OCI-M1 (cell line): Measurements from ENCODE around the gene GNAL.
A peak's percentile ranks its signal among the peaks of the same experiment; 100 is the strongest.
"Not testable (repeated sequence)": the region's sequence is repeated elsewhere in the genome, so short reads cannot be mapped to it uniquely, and the experiment has no call there.

Source experiments
- DNase-seq: peaks from one replicate; lab custom pipeline; 2025; lab: John Stamatoyannopoulos, UW

The GNAL gene

DNA sequence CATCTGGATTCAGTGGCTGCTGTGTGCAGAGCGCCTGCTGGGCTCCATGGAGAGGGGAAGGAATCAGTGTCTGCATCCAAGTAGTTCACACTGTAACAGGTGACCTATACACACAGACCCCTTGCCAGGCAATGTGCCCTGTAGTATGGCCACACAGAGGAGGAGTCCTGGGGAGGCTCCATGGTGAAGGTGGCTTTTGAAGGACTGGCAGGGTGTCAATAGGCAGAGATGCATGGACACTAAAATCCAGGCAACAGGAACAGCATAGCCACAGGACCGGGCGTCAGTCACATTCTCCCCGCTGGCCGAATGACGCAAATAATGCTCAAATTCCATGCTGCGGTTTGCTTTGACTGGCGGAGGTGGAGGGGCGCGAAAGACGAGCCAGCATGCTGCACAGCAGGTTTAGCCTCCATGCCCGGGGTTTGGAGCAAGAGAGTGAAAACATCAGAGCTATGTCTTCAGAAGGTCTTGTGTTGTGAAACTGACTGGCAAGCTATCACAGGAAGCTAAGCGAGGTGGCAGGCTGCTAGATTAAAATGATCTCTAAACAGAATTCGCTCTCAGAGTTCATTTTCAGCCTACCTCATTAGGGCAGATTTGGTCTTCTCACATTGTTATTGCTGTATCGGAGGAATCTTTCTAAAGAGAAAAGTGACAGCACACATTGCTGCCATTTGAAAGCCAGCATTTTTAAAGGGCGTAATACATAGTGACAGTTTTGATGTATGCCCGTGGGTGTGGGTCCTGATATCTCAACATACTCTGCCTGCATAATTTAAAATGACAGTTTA is 161.0 kb downstream of the GNAL start:
- peak; percentile 84 for DNase-seq

DNA sequence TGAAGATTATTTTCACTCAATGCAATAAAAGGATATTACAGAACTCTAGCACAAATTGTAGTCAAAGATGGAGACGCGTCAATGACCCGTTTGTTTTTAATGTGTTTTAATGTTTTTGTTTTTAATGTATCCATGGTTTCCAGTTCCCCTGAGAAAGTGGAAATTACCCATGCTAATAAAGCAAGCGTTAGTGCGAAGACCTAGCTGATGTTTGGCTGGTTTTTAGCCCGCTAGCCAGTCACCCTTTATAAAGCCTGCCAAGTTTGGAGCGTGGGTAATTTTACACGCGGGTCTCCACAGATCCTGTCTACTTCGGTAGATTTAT is 161.7 kb downstream of the GNAL start:
- DNase-seq: no peak

DNA sequence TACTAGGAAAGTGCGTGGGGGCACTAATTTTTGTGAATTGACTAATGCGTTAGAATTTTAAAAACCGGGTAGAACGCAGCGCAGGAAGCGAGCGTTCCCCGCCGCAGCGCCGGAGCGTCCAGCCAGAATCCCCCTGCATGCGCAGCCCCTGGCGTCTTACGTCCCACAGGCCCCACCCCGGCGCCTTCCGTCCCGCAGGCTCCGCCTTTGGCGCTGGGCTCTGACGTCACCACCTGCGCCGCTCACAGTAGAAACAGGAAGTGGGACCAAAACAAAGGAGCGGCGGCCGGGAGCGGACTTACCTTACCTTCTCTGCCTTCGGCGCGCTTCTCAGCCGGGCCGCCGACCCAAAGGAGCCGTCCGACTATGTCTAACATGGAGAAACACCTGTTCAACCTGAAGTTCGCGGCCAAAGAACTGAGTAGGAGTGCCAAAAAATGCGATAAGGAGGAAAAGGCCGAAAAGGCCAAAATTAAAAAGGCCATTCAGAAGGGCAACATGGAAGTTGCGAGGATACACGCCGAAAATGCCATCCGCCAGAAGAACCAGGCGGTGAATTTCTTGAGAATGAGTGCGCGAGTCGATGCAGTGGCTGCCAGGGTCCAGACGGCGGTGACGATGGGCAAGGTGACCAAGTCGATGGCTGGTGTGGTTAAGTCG is 162.2 kb downstream of the GNAL start, which contains the start of gene CHMP1B:
TSS of gene CHMP1B (plus strand) at position 268 of the 660 bp plus-strand sequence. CDS start at position 367, 99 bp downstream.
- DNase-seq: peak; percentile 98

DNA sequence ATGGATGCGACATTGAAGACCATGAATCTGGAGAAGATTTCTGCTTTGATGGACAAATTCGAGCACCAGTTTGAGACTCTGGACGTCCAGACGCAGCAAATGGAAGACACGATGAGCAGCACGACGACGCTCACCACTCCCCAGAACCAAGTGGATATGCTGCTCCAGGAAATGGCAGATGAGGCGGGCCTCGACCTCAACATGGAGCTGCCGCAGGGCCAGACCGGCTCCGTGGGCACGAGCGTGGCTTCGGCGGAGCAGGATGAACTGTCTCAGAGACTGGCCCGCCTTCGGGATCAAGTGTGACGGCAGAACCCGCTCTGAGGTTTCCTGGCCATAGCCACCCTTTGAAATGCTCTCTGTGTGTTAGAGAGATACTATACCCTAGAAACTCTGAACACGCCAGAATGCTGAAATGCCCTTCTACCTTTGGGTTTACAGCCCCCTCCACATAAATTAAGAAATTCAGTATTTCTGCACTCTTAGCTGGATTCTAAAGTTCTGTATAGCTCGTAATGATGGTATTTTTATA is 162.8 kb downstream of the GNAL start:
- peak; percentile 70 for DNase-seq

DNA sequence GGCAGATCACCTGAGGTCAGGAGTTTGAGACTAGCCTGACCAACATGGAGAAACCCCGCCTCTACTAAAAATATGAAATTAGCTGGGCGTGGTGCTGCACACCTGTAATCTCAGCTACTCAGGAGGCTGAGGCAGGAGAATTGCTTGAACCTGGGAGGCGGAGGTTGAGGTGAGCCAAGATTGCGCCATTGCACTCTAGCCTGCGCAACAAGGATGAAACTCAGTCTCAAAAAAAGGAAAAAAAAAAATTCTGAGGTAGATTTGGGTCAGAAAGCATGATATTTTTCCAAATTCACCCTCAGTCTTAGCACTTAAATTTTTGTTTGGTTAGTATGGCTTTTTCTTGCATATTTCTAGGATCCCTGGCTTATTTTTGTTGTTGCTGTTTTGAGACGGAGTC is 165.5 kb downstream of the GNAL start:
- not testable (repeated sequence) for DNase-seq

DNA sequence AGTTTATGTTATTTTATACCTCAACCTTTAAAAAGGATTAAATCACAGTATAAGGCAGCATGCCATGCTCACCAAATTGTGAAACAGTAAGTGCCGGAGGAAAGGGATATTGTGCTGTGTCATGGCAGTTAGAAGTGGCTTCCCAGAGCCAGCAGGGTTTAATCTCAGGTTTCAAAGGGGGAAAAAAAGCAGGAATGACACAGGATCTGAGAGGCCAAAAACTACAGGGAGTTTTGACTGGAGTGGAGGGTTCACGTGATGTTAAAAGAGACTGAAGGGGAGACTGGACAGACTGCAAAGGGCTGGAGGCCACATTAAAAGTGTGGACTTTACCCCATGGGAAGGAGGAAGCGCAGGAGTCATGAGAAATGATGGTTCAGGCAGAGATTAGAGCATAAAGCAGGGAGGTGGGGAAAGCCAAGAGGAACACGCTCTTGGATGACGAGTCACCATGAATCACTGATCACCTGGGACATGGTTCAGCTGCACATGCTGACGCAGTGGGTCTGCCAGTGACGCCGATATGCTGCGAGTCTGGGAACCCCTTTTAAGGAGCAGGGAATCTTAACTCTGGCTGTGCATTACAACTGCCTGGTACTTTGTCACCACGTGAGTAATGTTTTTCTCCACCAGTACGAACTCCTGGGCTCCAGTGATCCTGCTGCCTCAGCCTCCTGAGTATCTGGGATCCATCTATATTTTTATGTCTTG is 168.3 kb downstream of the GNAL start:
- DNase-seq: peak; percentile 24

DNA sequence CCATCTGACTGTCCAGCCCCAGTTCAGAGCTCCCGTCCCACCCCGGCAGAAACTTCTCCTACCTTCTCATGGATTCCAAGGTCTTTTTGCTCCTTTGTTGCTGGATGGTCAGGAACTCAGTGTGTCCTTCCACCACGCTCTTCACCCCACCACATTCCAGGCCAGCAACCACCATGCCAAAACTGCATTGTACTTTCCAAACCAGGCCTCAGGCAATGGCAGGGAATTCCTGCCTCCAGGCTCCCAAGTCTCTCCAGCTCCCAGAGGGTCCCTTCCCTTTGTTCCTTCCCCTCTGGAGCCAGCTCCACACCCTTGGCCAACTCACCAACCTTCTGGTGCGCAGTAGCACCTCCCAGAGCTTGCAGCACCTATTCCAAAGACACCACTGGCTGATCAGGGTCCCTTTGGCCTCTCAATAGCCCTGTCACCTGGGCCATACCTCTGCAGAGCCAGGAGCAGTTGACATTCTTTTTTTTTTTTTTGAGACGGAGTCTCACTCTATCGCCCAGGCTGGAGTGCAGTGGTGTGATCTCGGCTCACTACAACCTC is 170.3 kb downstream of the GNAL start:
- DNase-seq: no peak

DNA sequence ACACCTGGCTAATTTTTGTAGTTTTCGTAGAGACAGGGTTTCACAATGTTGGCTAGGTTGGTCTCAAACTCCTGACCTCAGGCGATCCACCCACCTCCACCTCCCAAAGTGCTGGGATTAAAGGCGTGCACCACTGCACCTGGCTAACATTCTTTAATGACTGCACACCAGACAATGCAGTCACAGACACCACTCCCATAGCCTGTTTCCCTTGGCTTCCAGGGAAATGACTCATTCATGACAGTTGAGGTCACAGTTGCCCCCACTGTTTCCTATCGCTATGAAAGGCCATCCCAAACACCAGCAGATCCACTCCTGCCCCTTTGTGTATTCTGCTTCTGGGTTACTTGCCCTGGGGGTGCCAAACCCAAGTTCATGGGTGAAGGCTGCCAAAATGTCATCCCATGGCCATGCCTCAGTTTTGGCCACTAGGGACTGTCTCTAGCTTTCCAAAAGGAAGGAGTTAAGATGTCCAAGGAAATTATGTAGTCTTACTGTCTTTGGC is 170.9 kb downstream of the GNAL start:
- no peak for DNase-seq

DNA sequence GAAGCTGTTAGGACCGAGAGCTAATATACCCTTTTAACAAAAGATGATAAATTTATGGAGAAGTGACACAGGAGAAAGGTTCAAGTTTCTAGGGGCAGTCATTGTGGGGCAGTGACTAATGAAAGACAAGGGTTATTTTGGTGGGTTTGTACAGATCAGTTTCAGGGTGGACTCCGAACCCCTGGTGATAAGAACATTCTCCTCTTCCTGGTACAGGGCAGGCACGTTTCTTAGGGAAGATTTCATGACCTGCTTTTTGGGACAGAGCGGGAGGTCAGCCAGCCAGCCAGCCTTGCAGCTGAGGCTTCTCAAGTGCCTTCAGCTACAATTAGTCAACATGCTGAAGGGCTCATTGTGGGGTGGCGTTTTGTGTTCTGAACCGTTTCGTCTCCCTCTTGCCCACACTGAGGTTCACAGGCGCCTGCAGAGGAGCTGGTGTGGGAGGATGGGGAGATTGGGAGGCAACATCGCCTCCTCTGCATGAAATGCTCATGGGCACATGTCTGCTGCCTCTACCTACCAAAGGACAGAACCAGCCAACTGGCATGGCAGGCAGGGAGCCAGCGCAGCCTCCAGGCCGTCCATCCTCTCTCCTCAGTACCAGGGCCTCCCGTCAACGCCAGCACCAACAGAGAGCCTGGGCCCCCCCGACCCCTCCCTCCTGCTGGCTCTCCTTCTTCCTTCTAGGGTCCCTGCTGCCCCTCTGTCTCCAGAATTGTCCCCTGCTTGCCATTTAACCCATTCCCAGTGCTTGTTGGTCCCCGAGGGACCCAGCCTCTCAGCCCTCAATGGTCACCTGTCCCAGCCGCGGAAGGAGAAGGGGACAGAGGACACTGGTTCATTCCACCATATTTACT is 171.8 kb downstream of the GNAL start:
- DNase-seq: no peak

DNA sequence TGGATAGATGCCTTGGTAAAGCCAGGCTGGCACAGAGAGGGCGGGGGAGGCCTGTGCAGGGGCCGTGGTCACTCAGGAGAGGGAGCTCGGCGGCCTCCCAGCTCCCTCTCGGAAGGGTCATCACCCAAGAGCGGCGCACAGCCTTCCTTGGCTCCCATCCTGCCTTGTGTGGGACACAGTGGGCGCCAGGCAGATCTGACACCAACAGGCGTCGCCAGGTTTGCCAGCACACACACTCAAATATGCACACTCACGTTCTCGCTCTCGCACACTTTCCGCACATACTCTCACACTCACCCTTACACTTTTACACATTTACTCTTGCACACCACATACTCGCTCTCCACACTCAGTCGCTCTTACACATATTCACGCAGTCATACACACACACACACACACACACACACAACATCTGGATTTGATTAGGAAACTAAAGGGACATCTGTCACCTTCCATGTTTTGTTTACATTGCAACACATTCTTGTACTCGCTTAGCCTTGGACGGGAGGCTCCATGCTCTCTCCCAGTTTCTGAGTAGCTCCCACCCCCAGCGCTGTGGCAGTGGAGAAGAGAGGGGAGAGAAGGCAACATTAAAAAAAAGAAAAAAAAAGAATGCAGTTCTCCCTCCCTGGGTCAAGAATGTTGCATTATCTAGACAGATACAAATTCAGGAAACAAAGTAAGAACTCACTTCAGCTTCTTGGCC is 172.7 kb downstream of the GNAL start:
- no peak for DNase-seq

DNA sequence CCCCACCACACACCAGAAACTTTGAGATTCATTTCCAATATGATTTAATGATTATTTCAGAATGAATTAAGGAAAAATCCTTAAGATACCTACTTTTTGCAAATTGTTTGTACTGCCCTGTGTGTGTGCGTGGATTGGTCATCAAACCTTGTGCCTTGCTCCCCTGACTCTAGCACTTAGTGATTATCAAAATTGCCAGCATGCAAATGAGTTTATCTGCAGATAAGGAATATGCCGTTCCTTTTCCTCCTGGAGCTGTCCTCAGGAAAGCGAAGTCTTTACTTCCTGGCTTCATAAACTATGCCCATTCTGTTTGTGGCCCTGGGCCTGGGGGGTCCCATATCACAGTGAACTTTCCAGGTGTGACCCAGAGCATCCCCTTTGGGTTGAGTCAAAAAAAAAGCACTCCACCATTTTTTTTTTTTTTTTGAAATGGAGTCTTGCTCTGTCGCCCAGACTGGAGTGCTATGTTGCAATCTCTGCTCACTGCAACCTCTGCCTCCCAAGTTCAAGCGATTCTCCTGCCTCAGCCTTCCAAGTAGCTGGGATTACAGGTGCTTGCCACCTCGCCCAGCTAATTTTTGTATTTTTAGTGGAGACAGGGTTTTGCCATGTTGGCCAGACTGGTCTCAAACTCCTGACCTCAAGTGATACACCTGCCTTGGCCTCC is 173.5 kb downstream of the GNAL start:
- DNase-seq: no peak

DNA sequence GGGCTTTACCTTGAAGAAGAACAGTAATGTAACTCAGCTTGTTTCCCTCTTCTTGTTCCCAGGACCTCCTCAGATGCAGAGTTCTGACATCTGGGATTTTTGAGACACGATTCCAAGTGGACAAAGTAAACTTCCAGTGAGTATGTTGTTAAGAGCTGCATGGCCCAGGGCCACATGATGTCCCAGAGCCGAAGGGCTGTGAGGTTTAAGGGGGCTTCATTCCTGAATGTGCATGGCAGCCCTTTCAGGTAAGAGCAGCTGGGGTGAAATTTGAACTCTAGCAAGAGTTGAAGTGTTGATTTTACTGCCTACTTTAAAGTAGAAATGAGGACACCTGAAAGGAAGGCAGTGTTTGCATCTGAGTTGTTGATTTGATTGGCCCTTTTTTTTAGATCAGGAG is 175.4 kb downstream of the GNAL start:
- no peak for DNase-seq

DNA sequence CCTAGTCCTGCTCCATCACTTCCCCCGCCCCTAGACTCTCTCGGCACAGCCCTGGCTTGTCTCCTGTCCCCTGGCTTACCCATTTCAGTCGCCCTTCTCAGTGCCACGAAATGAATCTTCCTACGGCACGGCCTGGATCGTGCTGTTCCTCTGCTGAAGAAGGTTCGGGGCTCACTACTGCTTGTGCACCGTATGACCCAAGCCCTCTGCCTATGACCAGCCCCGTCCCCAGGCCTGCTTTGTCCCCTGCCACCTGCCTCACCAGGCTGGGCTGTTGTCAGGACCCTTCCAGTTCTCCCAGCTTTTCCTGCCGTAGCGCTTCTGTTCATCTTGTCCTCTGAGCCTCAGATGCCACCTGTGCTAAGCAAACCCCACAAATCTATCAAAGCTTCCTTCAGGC is 176.0 kb downstream of the GNAL start:
- DNase-seq: no peak

DNA sequence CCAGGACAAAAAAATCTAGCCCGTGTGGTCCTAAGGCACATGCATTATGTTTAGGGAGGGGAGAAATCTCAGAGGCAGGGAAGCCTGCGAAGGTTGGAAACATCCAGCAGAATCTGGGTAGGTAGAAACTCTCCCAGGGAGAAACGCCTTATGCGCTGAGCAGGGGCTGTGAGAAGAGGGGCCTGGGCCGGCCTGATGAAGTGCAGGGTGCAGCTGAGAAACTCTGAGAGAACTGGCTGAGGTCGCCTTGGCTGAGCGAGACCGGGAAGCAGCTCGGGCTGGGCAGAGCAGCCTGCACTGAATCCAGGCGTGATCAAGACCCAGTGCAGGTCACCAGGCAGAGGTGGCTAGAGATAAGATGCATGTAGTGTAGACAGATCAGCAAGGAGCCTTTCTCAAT is 177.3 kb downstream of the GNAL start:
- DNase-seq: no peak

DNA sequence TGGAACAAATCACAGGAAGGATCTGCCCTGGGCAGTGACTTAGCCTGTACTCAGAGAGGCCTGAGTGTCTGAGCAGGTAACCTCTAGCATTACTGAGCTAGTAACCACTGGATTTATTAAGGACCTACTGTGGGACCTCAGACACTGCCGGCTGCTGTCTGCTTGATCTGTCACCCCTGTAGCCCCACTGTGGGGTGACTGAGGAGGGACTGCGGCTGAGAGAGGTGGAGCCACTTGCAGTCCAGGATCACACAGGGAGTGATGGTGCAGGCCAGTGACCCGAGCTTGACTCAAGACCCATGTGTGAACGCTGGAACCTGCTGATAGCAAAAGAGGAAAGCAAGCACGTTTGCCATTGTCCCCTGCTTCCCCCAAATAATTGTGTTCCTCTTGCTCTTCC is 177.7 kb downstream of the GNAL start:
- DNase-seq: no peak

DNA sequence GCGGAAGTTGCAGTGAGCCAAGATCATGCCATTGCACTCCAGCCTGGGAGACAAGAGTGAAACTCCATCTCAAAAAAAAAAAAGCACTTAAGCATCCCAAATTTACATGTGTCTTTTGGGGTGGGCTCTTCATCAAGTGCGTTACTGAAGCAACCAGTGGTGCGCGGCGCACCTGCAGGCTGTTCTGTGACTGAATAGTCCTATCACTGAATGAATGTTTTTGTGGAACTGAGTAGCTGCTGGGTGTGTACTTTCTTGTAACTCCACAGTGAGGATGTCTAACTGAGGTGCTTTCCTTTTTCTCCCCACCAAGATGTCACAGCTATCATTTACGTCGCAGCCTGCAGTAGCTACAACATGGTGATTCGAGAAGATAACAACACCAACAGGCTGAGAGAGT is 179.2 kb downstream of the GNAL start:
- no peak for DNase-seq

DNA sequence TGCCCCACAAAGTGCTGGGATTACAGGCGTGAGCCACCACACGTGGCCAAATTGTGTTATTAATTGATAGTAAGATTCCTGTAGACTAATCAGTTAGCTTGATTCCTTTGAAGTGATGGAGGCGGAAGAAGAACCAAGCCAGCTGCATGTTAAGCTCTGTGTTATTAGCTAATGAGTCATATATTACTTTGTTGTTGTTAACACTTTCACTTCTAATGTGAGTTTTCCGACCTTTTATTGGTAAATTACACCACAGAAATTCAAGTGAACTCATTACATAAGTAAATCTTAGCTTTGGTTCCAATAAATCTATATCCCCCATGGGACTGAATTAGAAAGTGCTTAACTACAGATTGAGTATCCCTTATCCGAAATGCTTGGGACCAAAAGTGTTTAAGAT is 182.4 kb downstream of the GNAL start:
- DNase-seq: no peak

DNA sequence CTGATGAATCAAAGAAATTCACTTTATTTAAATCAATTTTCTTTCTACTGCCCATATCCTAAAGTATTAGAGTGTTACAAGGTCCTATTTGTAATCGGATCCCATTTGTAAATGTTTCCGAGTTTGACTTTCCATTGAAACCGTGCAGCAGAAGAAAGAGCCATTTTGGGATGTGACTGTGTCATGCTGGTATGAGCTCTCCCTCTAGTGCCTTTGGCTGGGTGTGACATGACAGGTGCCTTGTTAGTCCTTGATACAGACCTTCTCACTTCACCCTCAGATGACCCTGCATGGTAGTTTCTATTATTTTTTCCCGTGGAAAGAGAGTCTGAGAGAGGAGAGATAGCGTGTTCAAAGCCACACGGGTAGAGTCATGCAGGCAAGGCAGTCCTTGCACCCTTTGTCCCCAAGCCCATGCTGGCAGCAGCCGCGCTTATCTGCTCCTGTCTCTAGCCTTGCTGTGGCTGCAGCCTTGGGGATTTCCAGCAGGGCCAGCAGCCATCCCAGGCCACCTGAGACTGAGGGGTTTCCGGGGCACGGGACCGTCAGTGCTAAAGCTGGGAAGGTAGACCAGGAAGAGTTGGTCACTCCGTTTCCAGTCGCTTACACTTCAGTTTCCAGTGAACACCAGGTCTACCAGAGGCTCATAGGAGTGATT is 183.5 kb downstream of the GNAL start:
- peak; percentile 61 for DNase-seq

DNA sequence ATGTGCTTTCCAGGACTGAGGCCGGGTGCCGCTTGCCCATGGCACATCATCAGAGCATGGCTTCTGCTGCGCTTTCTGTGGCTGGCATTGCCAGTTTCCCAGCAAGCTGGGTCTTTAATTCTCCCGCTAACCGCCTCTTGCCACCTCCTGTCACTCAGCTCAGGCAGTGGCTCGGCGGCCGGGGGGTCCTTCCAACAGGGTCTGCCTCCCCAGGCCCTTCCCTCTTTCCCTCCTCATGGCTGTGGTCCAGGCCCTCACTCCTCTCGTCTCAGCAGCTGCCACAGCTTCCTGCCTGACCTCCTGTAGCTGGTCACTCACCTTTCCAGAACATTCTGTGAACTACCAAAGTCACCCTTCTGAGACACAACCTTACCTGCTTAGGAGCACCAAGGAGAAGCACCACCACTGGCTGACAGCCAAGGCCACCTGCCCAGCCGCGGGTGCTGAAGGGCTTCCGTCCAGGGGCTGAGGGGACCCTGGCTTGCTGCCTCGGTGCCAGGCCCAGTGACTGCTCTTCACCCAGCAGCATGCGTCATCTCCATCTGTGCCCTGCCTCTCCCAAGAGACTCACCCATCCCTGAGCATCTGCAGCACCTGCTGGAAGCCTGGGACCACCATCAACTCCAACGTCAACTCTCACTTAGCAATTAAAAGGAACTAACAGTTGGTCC is 184.7 kb downstream of the GNAL start:
- DNase-seq: no peak
